ENCODE results near the gene SLC39A6.

GRCh38 chr18:36152781-36153180 is 23.6 kb upstream of the SLC39A6 start:
- TF ChIP-seq, protein P1, sequence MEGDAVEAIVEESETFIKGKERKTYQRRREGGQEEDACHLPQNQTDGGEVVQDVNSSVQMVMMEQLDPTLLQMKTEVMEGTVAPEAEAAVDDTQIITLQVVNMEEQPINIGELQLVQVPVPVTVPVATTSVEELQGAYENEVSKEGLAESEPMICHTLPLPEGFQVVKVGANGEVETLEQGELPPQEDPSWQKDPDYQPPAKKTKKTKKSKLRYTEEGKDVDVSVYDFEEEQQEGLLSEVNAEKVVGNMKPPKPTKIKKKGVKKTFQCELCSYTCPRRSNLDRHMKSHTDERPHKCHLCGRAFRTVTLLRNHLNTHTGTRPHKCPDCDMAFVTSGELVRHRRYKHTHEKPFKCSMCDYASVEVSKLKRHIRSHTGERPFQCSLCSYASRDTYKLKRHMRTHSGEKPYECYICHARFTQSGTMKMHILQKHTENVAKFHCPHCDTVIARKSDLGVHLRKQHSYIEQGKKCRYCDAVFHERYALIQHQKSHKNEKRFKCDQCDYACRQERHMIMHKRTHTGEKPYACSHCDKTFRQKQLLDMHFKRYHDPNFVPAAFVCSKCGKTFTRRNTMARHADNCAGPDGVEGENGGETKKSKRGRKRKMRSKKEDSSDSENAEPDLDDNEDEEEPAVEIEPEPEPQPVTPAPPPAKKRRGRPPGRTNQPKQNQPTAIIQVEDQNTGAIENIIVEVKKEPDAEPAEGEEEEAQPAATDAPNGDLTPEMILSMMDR (IDR thresholded peaks at IDR 0.05; ENCODE audit: poor library complexity, severe bottlenecking), result no peak
- no peak for TF ChIP-seq EP300 (conservative IDR thresholded peaks at IDR 0.05; ENCODE audit: poor library complexity, severe bottlenecking)
- no peak for TF ChIP-seq RAD21 (conservative IDR thresholded peaks at IDR 0.05)
- no peak for TF ChIP-seq TAF1 (IDR thresholded peaks at IDR 0.05; ENCODE audit: low read depth)
- no peak for TF ChIP-seq POLR2AphosphoS5 (IDR thresholded peaks at IDR 0.05)
- no peak for TF ChIP-seq EZH2 (IDR thresholded peaks at IDR 0.05; ENCODE audit: borderline replicate concordance, insufficient read depth, low read length, poor library complexity, severe bottlenecking)
